HG03139 (cell line): Measurements from ENCODE around the gene MED1.

ENCODE experiments used
- ATAC-seq: cut with Tn5 transposase; IDR thresholded peaks from one replicate; pipeline ENCODE4 v1.9.1; 2021; ENCODE audit not compliant: unreplicated experiment

Gene MED1

GRCh38 chr17:39364236-39365025 is 86.6 kb downstream of the MED1 start:
- no peak for ATAC-seq

GRCh38 chr17:39361064-39361463 is 90.0 kb downstream of the MED1 start:
- no peak for ATAC-seq

GRCh38 chr17:39360537-39360936 is 90.5 kb downstream of the MED1 start:
- no peak for ATAC-seq

GRCh38 chr17:39359994-39360393 is 91.1 kb downstream of the MED1 start:
- no peak for ATAC-seq

DNA sequence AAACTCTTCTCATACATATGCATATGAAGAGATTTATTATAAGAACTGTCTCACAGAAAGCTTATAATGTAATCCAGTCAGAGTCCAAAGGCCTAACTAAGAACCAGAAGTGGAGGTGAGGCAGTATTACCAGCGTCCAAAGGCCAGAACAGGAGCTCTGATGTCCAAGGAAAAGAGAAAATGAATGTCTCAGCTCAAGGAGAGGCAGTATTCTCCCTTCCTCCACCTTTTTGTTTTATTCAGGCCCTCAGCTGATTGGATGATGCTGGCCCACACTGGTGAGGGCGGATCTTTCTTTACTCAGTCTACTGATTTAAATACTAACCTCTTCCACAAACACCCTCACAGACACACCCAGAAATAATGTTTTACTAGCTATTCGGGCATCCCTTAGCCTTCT is 93.1 kb downstream of the MED1 start:
- no peak for ATAC-seq

GRCh38 chr17:39357488-39357887 is 93.6 kb downstream of the MED1 start:
- ATAC-seq = no peak
